Large intestine (tissue), 3 donors: Measurements from ENCODE around the gene CNGA2. TPM values are rescaled to one million over a fixed set of nuclear protein-coding genes. Genes with fewer than 3 reads are reported as not detected.

Experiments
- DNase-seq, 2 donors: peaks; one replicate each; pipeline versions ENCODE4 v3.0.0 to v3.0.0-alpha.2; 2013
- H3K27ac ChIP-seq: one replicate; pipeline ENCODE4 v1.5.1; 2013; ENCODE audit warnings: low read length
- H3K27me3 ChIP-seq: 2 replicates; pipeline ENCODE4 v1.6.1; 2013; ENCODE audit warnings: low read length; ENCODE audit not compliant: control insufficient read depth, insufficient read depth
- H3K36me3 ChIP-seq: 2 replicates; pipeline ENCODE4 v1.6.1; 2013; ENCODE audit warnings: low read length; ENCODE audit not compliant: control insufficient read depth, insufficient read depth
- H3K4me1 ChIP-seq: one replicate; pipeline ENCODE4 v1.6.1; 2013; ENCODE audit warnings: low read length; ENCODE audit not compliant: control insufficient read depth, insufficient read depth
- H3K4me3 ChIP-seq: one replicate; pipeline ENCODE4 v1.5.1; 2013; ENCODE audit warnings: low read length
- H3K9me3 ChIP-seq: one replicate; pipeline ENCODE4 v1.6.1; 2013; ENCODE audit warnings: mild to moderate bottlenecking, low read depth, low read length, moderate library complexity; ENCODE audit not compliant: control insufficient read depth
- WGBS: methylation state at CpG from one replicate; pipeline ENCODE4 v1.1.5; 2013; ENCODE audit warnings: low lambda C conversion rate; ENCODE audit not compliant: insufficient coverage; 5-methylcytosine and 5-hydroxymethylcytosine counted together
- polyA plus RNA-seq: library from polyadenylated mRNA; unstranded; fragments of 120-200 nt; gene quantifications from one replicate; pipeline ENCODE4 v1.2.1, GENCODE V29; 2013

CNGA2 gene
- polyA plus RNA-seq, 1 donor, result not detected

GRCh38 chrX:151727346-151727745 lies 7.2 kb upstream of the CNGA2 start:
- no peaks in the 10 kb centered on the region for H3K9me3 ChIP-seq
- no peak overlapping the region for H3K4me3 ChIP-seq
- WGBS, result no CpG with 5 or more reads among the region's 4 CpGs
- no peaks in the 10 kb centered on the region for H3K36me3 ChIP-seq
- H3K27ac ChIP-seq, result no peak overlapping the region
- no peak for DNase-seq
- H3K27me3 ChIP-seq, result no peaks in the 10 kb centered on the region
- H3K4me1 ChIP-seq, result no peaks in the 10 kb centered on the region

GRCh38 chrX:151729056-151729725 lies 5.4 kb upstream of the CNGA2 start:
- H3K36me3 ChIP-seq, result no peaks in the 10 kb centered on the region
- no peak for DNase-seq
- no peaks in the 10 kb centered on the region for H3K4me1 ChIP-seq
- no CpG with 5 or more reads among the region's 4 CpGs for WGBS
- H3K27ac ChIP-seq, result no peak overlapping the region
- H3K4me3 ChIP-seq, result no peak overlapping the region
- H3K9me3 ChIP-seq, result no peaks in the 10 kb centered on the region
- H3K27me3 ChIP-seq, result no peaks in the 10 kb centered on the region

GRCh38 chrX:151735219-151735618 lies 673 bp downstream of the CNGA2 start:
- Histone ChIP-seq H3K9me3 (no peaks in the 10 kb centered on the region), H3K27me3 (no peaks in the 10 kb centered on the region), H3K4me1 (no peaks in the 10 kb centered on the region), H3K27ac (no peak overlapping the region), H3K4me3 (no peak overlapping the region), H3K36me3 (no peaks in the 10 kb centered on the region)
- no peak for DNase-seq
- no CpG with 5 or more reads among the region's 2 CpGs for WGBS

GRCh38 chrX:151736685-151737084 lies 2.1 kb downstream of the CNGA2 start:
- H3K9me3 ChIP-seq, result no peaks in the 10 kb centered on the region
- WGBS, result no CpG with 5 or more reads among the region's 6 CpGs
- H3K4me1 ChIP-seq, result no peaks in the 10 kb centered on the region
- no peaks in the 10 kb centered on the region for H3K36me3 ChIP-seq
- no peak overlapping the region for H3K27ac ChIP-seq
- DNase-seq, result no peak
- H3K4me3 ChIP-seq, result no peak overlapping the region
- no peaks in the 10 kb centered on the region for H3K27me3 ChIP-seq

- no peak overlapping the region for H3K27ac ChIP-seq
- no peaks in the 10 kb centered on the region for H3K4me1 ChIP-seq
- H3K36me3 ChIP-seq, result no peaks in the 10 kb centered on the region
- DNase-seq, result no peak
- WGBS, result no CpG with 5 or more reads among the region's 5 CpGs
- H3K9me3 ChIP-seq, result no peaks in the 10 kb centered on the region
- no peak overlapping the region for H3K4me3 ChIP-seq
- H3K27me3 ChIP-seq, result no peaks in the 10 kb centered on the region
Observed at GRCh38 chrX:151737494-151737893, 2.9 kb downstream of the CNGA2 start.

- Histone ChIP-seq H3K9me3 (no peaks in the 10 kb centered on the region), H3K4me1 (no peaks in the 10 kb centered on the region), H3K36me3 (no peaks in the 10 kb centered on the region), H3K27ac (no peak overlapping the region), H3K4me3 (no peak overlapping the region), H3K27me3 (no peaks in the 10 kb centered on the region)
- no peak for DNase-seq
- WGBS, result no CpG with 5 or more reads among the region's 7 CpGs
Observed at GRCh38 chrX:151738751-151739150, 4.2 kb downstream of the CNGA2 start.

GRCh38 chrX:151741606-151742005 lies 7.1 kb downstream of the CNGA2 start:
- no peak for DNase-seq
- Histone ChIP-seq H3K36me3 (no peaks in the 10 kb centered on the region), H3K27me3 (no peaks in the 10 kb centered on the region), H3K4me3 (no peak overlapping the region), H3K9me3 (no peaks in the 10 kb centered on the region), H3K4me1 (no peaks in the 10 kb centered on the region), H3K27ac (no peak overlapping the region)
- no CpG with 5 or more reads among the region's 4 CpGs for WGBS

- WGBS, result no CpG with 5 or more reads among the region's 5 CpGs
- Histone ChIP-seq H3K27me3 (no peaks in the 10 kb centered on the region), H3K9me3 (no peaks in the 10 kb centered on the region), H3K4me3 (no peak overlapping the region), H3K27ac (no peak overlapping the region), H3K4me1 (no peaks in the 10 kb centered on the region), H3K36me3 (no peaks in the 10 kb centered on the region)
- DNase-seq, result no peak
Observed at GRCh38 chrX:151742311-151742710, 7.8 kb downstream of the CNGA2 start.

GRCh38 chrX:151743651-151744470 lies 9.3 kb downstream of the CNGA2 start:
- H3K4me3 ChIP-seq, result no peak overlapping the region

GRCh38 chrX:151745651-151746050 lies 11.1 kb downstream of the CNGA2 start:
- H3K9me3 ChIP-seq, result no peaks in the 10 kb centered on the region
- no peak overlapping the region for H3K4me3 ChIP-seq
- H3K4me1 ChIP-seq, result no peaks in the 10 kb centered on the region
- no peak for DNase-seq
- H3K27me3 ChIP-seq, result no peaks in the 10 kb centered on the region
- no peak overlapping the region for H3K27ac ChIP-seq
- H3K36me3 ChIP-seq, result no peaks in the 10 kb centered on the region
- no CpG with 5 or more reads among the region's 6 CpGs for WGBS

More at GRCh38 chrX:151743651-151744470, 9.3 kb downstream of the CNGA2 start:
- no peak overlapping the region for H3K27ac ChIP-seq
- H3K36me3 ChIP-seq, result no peaks in the 10 kb centered on the region
- no peaks in the 10 kb centered on the region for H3K27me3 ChIP-seq
- WGBS, result no CpG with 5 or more reads among the region's 21 CpGs
- no peaks in the 10 kb centered on the region for H3K9me3 ChIP-seq
- DNase-seq, result no peak
- no peaks in the 10 kb centered on the region for H3K4me1 ChIP-seq
